Measurements from ENCODE around the gene STXBP1. TPM values are rescaled to one million over a fixed set of nuclear protein-coding genes. Genes with fewer than 3 reads are reported as not detected.
A peak's percentile ranks its signal among the peaks of the same experiment; 100 is the strongest.

STXBP1 gene
- total and polyA plus RNA-seq, 9 of the 15 experiments (the other 6 are each of a cell fraction or from before 2014, with no cell fraction given), result 4.6 to 35.1 (median 9.7) TPM

- TF ChIP-seq CBX3 (IDR thresholded peaks at IDR 0.05; ENCODE audit: borderline replicate concordance in 1 of 2, low read length in 2 of 2) (no peak), BRCA1 (IDR thresholded peaks at IDR 0.05) (no peak), BRCA1 (CRISPR knock-in tag; IDR thresholded peaks at IDR 0.05) (no peak)
These were observed 127.7 kb downstream of the STXBP1 start (continued) for GRCh38 chr9:127739614-127740330.

GRCh38 chr9:127741831-127742434 lies 129.9 kb downstream of the STXBP1 start:
- in situ Hi-C loops (cut with MboI), result no loop called here
- H3K9me1 ChIP-seq (ENCODE audit: control insufficient read depth, insufficient read depth, low read length), result no peaks in the 10 kb centered on the region
- H2AFZ ChIP-seq (ENCODE audit: low read depth, low read length), result peak overlapping the region; percentile 30
- H3K4me2 ChIP-seq (ENCODE audit: insufficient read depth, low read length), result peak overlapping the region; percentile 74
- peak; percentile 93 for ATAC-seq
- CTCF ChIA-PET (ENCODE audit: low intra/inter-chr PET ratio), result interaction anchor here (0.5 kb wide), 1 partner anchor 386 kb away, joined by 3 read pairs; no protein-coding TSS in a partner anchor
- peak; percentile 82 for FAIRE-seq
- no TSS peak for BruUV-seq (replicated peaks)
- POLR2A ChIA-PET, result interaction anchor here (0.5 to 1.5 kb wide), 7 partner anchors 9 to 212 kb away, joined by 3 to 5 read pairs (median 3); no protein-coding TSS in a partner anchor
- H3K27ac ChIP-seq (ENCODE audit: extremely low read depth, low read depth, low read length), result no peak overlapping the region
- 20% methylated on average over 27 of the region's 38 CpGs for WGBS (ENCODE audit: insufficient coverage, low coverage, missing lambda C conversion rate)
- no peaks in the 10 kb centered on the region for H3K9me3 ChIP-seq (replicated peaks; ENCODE audit: control insufficient read depth, insufficient read depth, low read depth, low read length)
- H3K9ac ChIP-seq (ENCODE audit: insufficient read depth in 1 of 2, low read depth in 2 of 2, low read length in 2 of 2), result peak overlapping the region in 1 of 2 experiments; percentile 70; a peak in 1 of 4 replicates
- intact Hi-C loops (cut with micrococcal nuclease), result no loop called here
- H3K36me3 ChIP-seq (ENCODE audit: control insufficient read depth, insufficient read depth, low read length), result no peaks in the 10 kb centered on the region
- H3K4me3 ChIP-seq, result peak overlapping the region; percentile 37
- peak; percentile 91 to 94 (median 92) for DNase-seq (ENCODE audit: extremely low read depth in 1 of 4, low spot score in 3 of 4)
- no peaks in the 10 kb centered on the region for H3K79me2 ChIP-seq (ENCODE audit: control insufficient read depth, insufficient read depth, low read length)
- peaks cover 15 to 49% of the 10 kb centered on the region in 2 experiments for H3K4me1 ChIP-seq (replicated peaks in 1 of 2; ENCODE audit: control insufficient read depth in 2 of 2, insufficient read depth in 2 of 2, low read length in 2 of 2)
- peaks cover under 1 to 2% of the 10 kb centered on the region in 2 experiments; a peak in 3 of 5 replicates for H3K27me3 ChIP-seq (ENCODE audit: control insufficient read depth in 2 of 2, insufficient read depth in 2 of 2, low read length in 2 of 2)
- no peaks in the 10 kb centered on the region; the same call in 1 of the 2 replicates for H4K20me1 ChIP-seq (replicated peaks; ENCODE audit: control insufficient read depth, insufficient read depth, low read length)
- TF ChIP-seq MAFF (IDR thresholded peaks at IDR 0.05; ENCODE audit: low read length), result peak; percentile 37; the same call in 1 of the 2 replicates
- TF ChIP-seq DDX20 (tag; IDR thresholded peaks at IDR 0.05; ENCODE audit: low read depth), result no peak
- peak; percentile 36; the same call in 1 of the 2 replicates for TF ChIP-seq SMARCA4 (IDR thresholded peaks at IDR 0.05)
- no peak for TF ChIP-seq KLF10 (CRISPR knock-in tag; IDR thresholded peaks at IDR 0.05)
- TF ChIP-seq TOE1 (IDR thresholded peaks at IDR 0.05; ENCODE audit: borderline replicate concordance), result 0 out of 2 replicates have a peak, but pooled peaks have one; percentile 33
- TF ChIP-seq TOE1 (CRISPR knock-in tag; IDR thresholded peaks at IDR 0.05; ENCODE audit: borderline replicate concordance, low read depth), result no peak
- no peak for TF ChIP-seq MEIS2 (IDR thresholded peaks at IDR 0.05; ENCODE audit: partially characterized antibody)
- no peak for TF ChIP-seq HDGF (IDR thresholded peaks at IDR 0.05)
- no peak for TF ChIP-seq GTF2F1 (IDR thresholded peaks at IDR 0.05; ENCODE audit: low read depth, low read length)
- TF ChIP-seq HDAC2 (IDR thresholded peaks at IDR 0.05), result no peak; the same call in 1 of the 2 replicates
- TF ChIP-seq FOXA3 (CRISPR knock-in tag; conservative IDR thresholded peaks at IDR 0.05 in 1 of 2, IDR thresholded peaks at IDR 0.05 in 1 of 2), result no peak
- TF ChIP-seq ZNF316 (IDR thresholded peaks at IDR 0.05), result peak; percentile 99
- no peak for TF ChIP-seq MLLT1 (IDR thresholded peaks at IDR 0.05)
- TF ChIP-seq ZNF280A (IDR thresholded peaks at IDR 0.05; ENCODE audit: low read depth, partially characterized antibody), result no peak
- no peak for TF ChIP-seq CBX8 (IDR thresholded peaks at IDR 0.05; ENCODE audit: borderline replicate concordance, extremely low read depth, low read depth, low read length, poor library complexity, severe bottlenecking)

Data from K562 (cell line).